IPS-11a (cell line): ENCODE data around the gene SPEF1.
A peak's percentile ranks its signal among the peaks of the same experiment; 100 is the strongest.
"Not testable (repeated sequence)": the region's sequence is repeated elsewhere in the genome, so short reads cannot be mapped to it uniquely, and the experiment has no call there.

Experiments used
- H3K4me3 ChIP-seq: one replicate; pipeline ENCODE4 v1.5.1; 2013; ENCODE audit warnings: low read depth, low read length, control low read depth

SPEF1 gene

GRCh38 chr20:3811467-3812258, 30.4 kb upstream of the SPEF1 start:
- no peak overlapping the region for H3K4me3 ChIP-seq

GRCh38 chr20:3808544-3808943, 27.3 kb upstream of the SPEF1 start:
- H3K4me3 ChIP-seq: no peak overlapping the region

GRCh38 chr20:3804781-3805180, 23.5 kb upstream of the SPEF1 start:
- H3K4me3 ChIP-seq: no peak overlapping the region

GRCh38 chr20:3804254-3804751, 23.1 kb upstream of the SPEF1 start:
- no peak overlapping the region for H3K4me3 ChIP-seq

GRCh38 chr20:3803854-3804253, 22.6 kb upstream of the SPEF1 start:
- H3K4me3 ChIP-seq: no peak overlapping the region

- H3K4me3 ChIP-seq: no peak overlapping the region
These were observed 22.0 kb upstream of the SPEF1 start for GRCh38 chr20:3803289-3803688.

GRCh38 chr20:3802524-3803239, 21.4 kb upstream of the SPEF1 start:
- no peak overlapping the region for H3K4me3 ChIP-seq

- no peak overlapping the region for H3K4me3 ChIP-seq
These were observed 20.6 kb upstream of the SPEF1 start for GRCh38 chr20:3801846-3802245.

GRCh38 chr20:3801299-3801698, 20.1 kb upstream of the SPEF1 start:
- H3K4me3 ChIP-seq: no peak overlapping the region

GRCh38 chr20:3800878-3801260, 19.6 kb upstream of the SPEF1 start:
- no peak overlapping the region for H3K4me3 ChIP-seq

GRCh38 chr20:3800256-3800877, 19.1 kb upstream of the SPEF1 start:
- H3K4me3 ChIP-seq: no peak overlapping the region

GRCh38 chr20:3798908-3799248, 17.6 kb upstream of the SPEF1 start:
- H3K4me3 ChIP-seq: no peak overlapping the region

GRCh38 chr20:3798373-3798768, 17.1 kb upstream of the SPEF1 start:
- no peak overlapping the region for H3K4me3 ChIP-seq

GRCh38 chr20:3797592-3798372, 16.5 kb upstream of the SPEF1 start:
- no peak overlapping the region for H3K4me3 ChIP-seq

GRCh38 chr20:3797226-3797545, 15.9 kb upstream of the SPEF1 start:
- peak overlapping the region; percentile 46 for H3K4me3 ChIP-seq

GRCh38 chr20:3796477-3797225, 15.4 kb upstream of the SPEF1 start:
- H3K4me3 ChIP-seq: peak overlapping the region; percentile 46

GRCh38 chr20:3795511-3796468, 14.5 kb upstream of the SPEF1 start, which contains the start of gene CDC25B:
Gene CDC25B, plus strand, starts transcription at chr20:3796310. Its CDS starts 222 bp downstream, at chr20:3796532.
- peak within 1 kb of the TSS; percentile 72 for H3K4me3 ChIP-seq

- peak overlapping the region; percentile 72 for H3K4me3 ChIP-seq
These were observed 13.6 kb upstream of the SPEF1 start for GRCh38 chr20:3794701-3795420.

- H3K4me3 ChIP-seq: not testable (repeated sequence)
These were observed 12.9 kb upstream of the SPEF1 start for GRCh38 chr20:3794168-3794567.
